ENCODE data around the gene UBE2L3. TPM values are rescaled to one million over a fixed set of nuclear protein-coding genes. Genes with fewer than 3 reads are reported as not detected.

The UBE2L3 gene
- total and polyA plus RNA-seq, 10 of the 15 experiments (the other 5 are each of a cell fraction or from before 2014, with no cell fraction given), result 55.7 to 168 (median 113) TPM

DNA sequence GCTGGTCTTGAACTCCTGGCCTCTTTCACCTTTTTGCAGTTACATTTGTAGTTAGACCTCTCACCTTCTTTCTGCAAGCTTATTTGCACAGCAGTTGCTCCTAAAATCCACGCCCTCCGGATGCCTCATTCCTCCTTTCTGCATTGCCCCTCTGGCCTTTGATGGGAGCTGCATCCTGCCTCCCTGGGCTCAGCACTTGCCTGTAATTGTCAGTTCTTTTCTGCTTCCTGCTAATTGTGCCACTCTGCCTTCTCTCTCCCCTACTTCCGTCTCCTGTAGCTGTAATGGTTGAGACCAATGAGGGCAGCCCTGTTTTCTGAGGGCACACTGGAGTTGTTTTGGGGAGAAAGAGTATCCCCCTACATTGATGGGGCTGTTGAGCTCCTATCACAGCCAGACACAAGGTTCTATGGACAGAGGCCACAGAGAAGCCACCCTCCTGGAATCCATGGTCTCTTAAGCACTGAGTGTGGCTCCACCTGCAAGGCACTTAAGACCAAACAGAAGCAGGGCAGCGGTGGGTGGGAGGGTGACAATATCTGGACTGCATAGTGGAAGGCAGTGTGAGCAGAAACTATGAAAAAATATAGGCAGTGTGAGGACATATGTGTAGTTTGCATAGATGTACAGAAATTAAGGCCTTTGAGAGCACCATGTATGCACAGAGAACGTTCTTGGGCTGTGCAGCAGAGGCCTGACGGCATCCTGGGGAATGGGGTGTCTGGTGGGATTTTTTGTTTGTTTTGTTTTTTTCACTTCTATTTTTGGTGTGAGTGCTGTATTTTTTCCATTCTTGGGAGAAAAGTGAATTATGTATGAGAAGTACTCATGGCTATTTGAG lies 31.8 kb downstream of the UBE2L3 start (continued):
- no peak for TF ChIP-seq RB1 (IDR thresholded peaks at IDR 0.05; ENCODE audit: borderline replicate concordance)

DNA sequence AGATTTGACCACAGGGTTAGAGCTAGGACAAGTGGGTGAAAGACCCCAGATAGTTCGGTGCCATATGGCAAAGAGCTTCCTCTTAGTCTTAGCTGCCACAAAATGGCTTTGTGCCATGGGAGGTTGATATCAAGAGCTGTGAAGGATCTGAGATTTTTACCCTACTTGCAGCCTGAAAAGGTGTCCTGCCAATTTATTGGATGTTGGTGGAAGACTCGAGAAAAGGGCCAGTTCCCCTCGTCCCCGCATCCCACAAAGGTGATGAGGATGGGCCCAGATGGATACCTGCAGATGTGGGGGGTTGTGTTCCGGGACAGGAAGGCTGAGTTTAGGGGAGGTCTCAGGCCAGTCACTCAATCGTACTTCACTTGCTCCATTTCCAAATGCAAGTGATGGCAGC lies 35.1 kb downstream of the UBE2L3 start:
- no peak overlapping the region for H3K9ac ChIP-seq (ENCODE audit: control insufficient read depth, insufficient read depth, low read length)
- intact Hi-C loops (cut with micrococcal nuclease; ENCODE audit: unreplicated experiment), result no loop called here
- TF ChIP-seq ZNF217 (IDR thresholded peaks at IDR 0.05) (no peak), SREBF2 (IDR thresholded peaks at IDR 0.05; ENCODE audit: low read length) (no peak), NFXL1 (IDR thresholded peaks at IDR 0.05; ENCODE audit: borderline replicate concordance) (no peak)
- TF ChIP-seq, protein P1, sequence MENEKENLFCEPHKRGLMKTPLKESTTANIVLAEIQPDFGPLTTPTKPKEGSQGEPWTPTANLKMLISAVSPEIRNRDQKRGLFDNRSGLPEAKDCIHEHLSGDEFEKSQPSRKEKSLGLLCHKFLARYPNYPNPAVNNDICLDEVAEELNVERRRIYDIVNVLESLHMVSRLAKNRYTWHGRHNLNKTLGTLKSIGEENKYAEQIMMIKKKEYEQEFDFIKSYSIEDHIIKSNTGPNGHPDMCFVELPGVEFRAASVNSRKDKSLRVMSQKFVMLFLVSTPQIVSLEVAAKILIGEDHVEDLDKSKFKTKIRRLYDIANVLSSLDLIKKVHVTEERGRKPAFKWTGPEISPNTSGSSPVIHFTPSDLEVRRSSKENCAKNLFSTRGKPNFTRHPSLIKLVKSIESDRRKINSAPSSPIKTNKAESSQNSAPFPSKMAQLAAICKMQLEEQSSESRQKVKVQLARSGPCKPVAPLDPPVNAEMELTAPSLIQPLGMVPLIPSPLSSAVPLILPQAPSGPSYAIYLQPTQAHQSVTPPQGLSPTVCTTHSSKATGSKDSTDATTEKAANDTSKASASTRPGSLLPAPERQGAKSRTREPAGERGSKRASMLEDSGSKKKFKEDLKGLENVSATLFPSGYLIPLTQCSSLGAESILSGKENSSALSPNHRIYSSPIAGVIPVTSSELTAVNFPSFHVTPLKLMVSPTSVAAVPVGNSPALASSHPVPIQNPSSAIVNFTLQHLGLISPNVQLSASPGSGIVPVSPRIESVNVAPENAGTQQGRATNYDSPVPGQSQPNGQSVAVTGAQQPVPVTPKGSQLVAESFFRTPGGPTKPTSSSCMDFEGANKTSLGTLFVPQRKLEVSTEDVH (IDR thresholded peaks at IDR 0.05; ENCODE audit: low read depth, partially characterized antibody), result no peak
- no peak overlapping the region for H3K4me2 ChIP-seq (ENCODE audit: control insufficient read depth, insufficient read depth)
- SMC1A ChIA-PET (ENCODE audit: uncharacterized antibody, unreplicated experiment), result interaction anchor here (0.7 kb wide), 1 partner anchor 44 kb away, joined by 5 read pairs; no protein-coding TSS in a partner anchor
- FAIRE-seq (no peak), ATAC-seq (no peak), DNase-seq (ENCODE audit: low read depth, low spot score) (no peak)
- no peak overlapping the region for H2AFZ ChIP-seq (ENCODE audit: control insufficient read depth, low read depth, low read length)
- H4K20me1 ChIP-seq (ENCODE audit: control insufficient read depth, insufficient read depth), result peaks cover 11% of the 10 kb centered on the region
- H3K9me3 ChIP-seq (replicated peaks; ENCODE audit: control insufficient read depth, insufficient read depth, low read length), result no peaks in the 10 kb centered on the region
- no peak overlapping the region for H3K27ac ChIP-seq (ENCODE audit: control insufficient read depth, insufficient read depth)
- H3K27me3 ChIP-seq (replicated peaks in 1 of 2; ENCODE audit: control insufficient read depth in 2 of 2, insufficient read depth in 2 of 2, low read length in 1 of 2), result no peaks in the 10 kb centered on the region
- in situ Hi-C loops (cut with MboI), result no loop called here
- peaks cover 51% of the 10 kb centered on the region for H3K79me2 ChIP-seq (ENCODE audit: control insufficient read depth, insufficient read depth, low read length)
- H3K4me1 ChIP-seq (ENCODE audit: control insufficient read depth, insufficient read depth, low read length), result peaks cover 4% of the 10 kb centered on the region; the same call in 1 of the 2 replicates
- 84% methylated on average over 6 of the region's 6 CpGs for WGBS (ENCODE audit: insufficient coverage, insufficient replicate concordance, low lambda C conversion rate, missing lambda C conversion rate)
- POLR2A ChIA-PET, result interaction anchor here (0.6 to 0.7 kb wide), 2 partner anchors 19 to 242 kb away, joined by 3 to 4 read pairs; no protein-coding TSS in a partner anchor
- BruUV-seq (replicated peaks), result TSS peak; percentile 50
- RAD21 ChIA-PET (ENCODE audit: unreplicated experiment), result no interaction called here
- peaks cover 12 to 17% of the 10 kb centered on the region in 2 experiments for H3K36me3 ChIP-seq (ENCODE audit: control insufficient read depth in 2 of 2, insufficient read depth in 2 of 2, low read length in 1 of 2)
- no peak overlapping the region for H3K4me3 ChIP-seq
- CTCF ChIA-PET, result no interaction called here
